GM19035 (cell line): ENCODE measurements around the gene ITCH.
"Not testable (repeated sequence)": the region's sequence is repeated elsewhere in the genome, so short reads cannot be mapped to it uniquely, and the experiment has no call there.

ENCODE experiments used
- ATAC-seq: cut with Tn5 transposase; IDR thresholded peaks from one replicate; pipeline ENCODE4 v1.9.1; 2021; ENCODE audit not compliant: unreplicated experiment

The ITCH gene

GRCh38 chr20:34377072-34377847, 14.2 kb downstream of the ITCH start:
- ATAC-seq: peak; percentile 83

- no peak for ATAC-seq
These were observed 19.1 kb downstream of the ITCH start for GRCh38 chr20:34382174-34382573.

GRCh38 chr20:34382877-34383455, 19.9 kb downstream of the ITCH start:
- not testable (repeated sequence) for ATAC-seq

GRCh38 chr20:34385464-34385863, 22.4 kb downstream of the ITCH start:
- no peak for ATAC-seq

- no peak for ATAC-seq
These were observed 24.9 kb downstream of the ITCH start for GRCh38 chr20:34388000-34388399.

GRCh38 chr20:34388678-34389077, 25.6 kb downstream of the ITCH start:
- no peak for ATAC-seq

GRCh38 chr20:34389206-34389953, 26.3 kb downstream of the ITCH start:
- ATAC-seq: no peak

- no peak for ATAC-seq
These were observed 27.0 kb downstream of the ITCH start for GRCh38 chr20:34389954-34390555.

- ATAC-seq: no peak
These were observed 33.3 kb downstream of the ITCH start for GRCh38 chr20:34396408-34396807.

- no peak for ATAC-seq
These were observed 34.0 kb downstream of the ITCH start for GRCh38 chr20:34397096-34397495.

- ATAC-seq: not testable (repeated sequence)
These were observed 37.7 kb downstream of the ITCH start for GRCh38 chr20:34400776-34401175.

GRCh38 chr20:34401741-34402455, 38.8 kb downstream of the ITCH start:
- no peak for ATAC-seq

GRCh38 chr20:34402461-34402860, 39.4 kb downstream of the ITCH start:
- ATAC-seq: no peak

GRCh38 chr20:34403063-34403827, 40.2 kb downstream of the ITCH start:
- no peak for ATAC-seq

- ATAC-seq: no peak
These were observed 40.8 kb downstream of the ITCH start for GRCh38 chr20:34403908-34404307.

- ATAC-seq: no peak
These were observed 41.7 kb downstream of the ITCH start for GRCh38 chr20:34404803-34405202.

GRCh38 chr20:34405247-34405651, 42.2 kb downstream of the ITCH start:
- not testable (repeated sequence) for ATAC-seq

- not testable (repeated sequence) for ATAC-seq
These were observed 42.9 kb downstream of the ITCH start for GRCh38 chr20:34405942-34406341.

GRCh38 chr20:34407962-34408474, 44.9 kb downstream of the ITCH start:
- no peak for ATAC-seq

- ATAC-seq: no peak
These were observed 47.3 kb downstream of the ITCH start for GRCh38 chr20:34410336-34410735.
